Trophoblast cell (in vitro differentiated cells and primary cell): ENCODE data around the gene SPATA12.
A peak's percentile ranks its signal among the peaks of the same experiment; 100 is the strongest.

Experiments
- DNase-seq, 2 donors: peaks; one replicate each; pipeline ENCODE4 v3.0.0-alpha.2; 2016
- H2AFZ ChIP-seq: 2 replicates; pipeline ENCODE4 v1.6.1; 2013; ENCODE audit warnings: low read length, moderate library complexity, mild to moderate bottlenecking; ENCODE audit not compliant: insufficient read depth, poor library complexity
- H2AK5ac ChIP-seq: 2 replicates; pipeline ENCODE4 v1.6.1; 2013; ENCODE audit warnings: mild to moderate bottlenecking, low read length
- H2BK120ac ChIP-seq: 2 replicates; pipeline ENCODE4 v1.6.1; 2013; ENCODE audit warnings: low read length, mild to moderate bottlenecking, moderate library complexity; ENCODE audit not compliant: insufficient read depth, poor library complexity
- H2BK12ac ChIP-seq: 2 replicates; pipeline ENCODE4 v1.6.1; 2013; ENCODE audit warnings: mild to moderate bottlenecking, low read length, moderate library complexity
- H2BK5ac ChIP-seq: 2 replicates; pipeline ENCODE4 v1.6.1; 2013; ENCODE audit warnings: low read length, low read depth, moderate library complexity, mild to moderate bottlenecking; ENCODE audit not compliant: poor library complexity
- H3K14ac ChIP-seq: 2 replicates; pipeline ENCODE4 v1.6.1; 2013; ENCODE audit warnings: mild to moderate bottlenecking, low read length
- H3K18ac ChIP-seq: 2 replicates; pipeline ENCODE4 v1.6.1; 2013; ENCODE audit warnings: mild to moderate bottlenecking, low read length
- H3K23ac ChIP-seq: 2 replicates; pipeline ENCODE4 v1.6.1; 2013; ENCODE audit warnings: low read length
- H3K27ac ChIP-seq: 2 replicates; pipeline ENCODE4 v1.5.1; 2013; ENCODE audit warnings: low read depth, mild to moderate bottlenecking, inconsistent platforms, low read length, moderate library complexity
- H3K27me3 ChIP-seq: 2 replicates; pipeline ENCODE4 v1.6.1; 2013; ENCODE audit warnings: inconsistent platforms, mild to moderate bottlenecking, low read length, moderate library complexity; ENCODE audit not compliant: insufficient read depth
- H3K36me3 ChIP-seq, 2 experiments: 1 replicate in 1 of 2; 2 replicates in 1 of 2; pipeline ENCODE4 v1.6.1; 2013; ENCODE audit warnings: low read length in 2 of 2, mild to moderate bottlenecking in 2 of 2, moderate library complexity in 1 of 2; ENCODE audit not compliant: insufficient read depth in 2 of 2, control insufficient read depth in 1 of 2
- H3K4ac ChIP-seq: 2 replicates; pipeline ENCODE4 v1.6.1; 2013; ENCODE audit warnings: low read depth, mild to moderate bottlenecking, low read length, moderate library complexity
- H3K4me1 ChIP-seq, 2 experiments: 1 replicate in 1 of 2; 2 replicates in 1 of 2; pipeline ENCODE4 v1.6.1; 2013; ENCODE audit warnings: low read length in 2 of 2, mild to moderate bottlenecking in 2 of 2, moderate library complexity in 1 of 2; ENCODE audit not compliant: insufficient read depth in 2 of 2, control insufficient read depth in 1 of 2
- H3K4me2 ChIP-seq: 2 replicates; pipeline ENCODE4 v1.6.1; 2013; ENCODE audit warnings: inconsistent platforms, mild to moderate bottlenecking, low read length, moderate library complexity
- H3K4me3 ChIP-seq: 2 replicates; pipeline ENCODE4 v1.5.1; 2013; ENCODE audit warnings: mild to moderate bottlenecking, low read depth, low read length, inconsistent platforms
- H3K79me1 ChIP-seq: one replicate; pipeline ENCODE4 v1.6.1; 2013; ENCODE audit warnings: low read length
- H3K79me2 ChIP-seq: 2 replicates; pipeline ENCODE4 v1.6.1; 2013; ENCODE audit warnings: low read length, mild to moderate bottlenecking; ENCODE audit not compliant: control insufficient read depth, insufficient read depth, poor library complexity
- H3K9ac ChIP-seq: 2 replicates; pipeline ENCODE4 v1.6.1; 2013; ENCODE audit warnings: mild to moderate bottlenecking, low read length
- H3K9me3 ChIP-seq: 2 replicates; pipeline ENCODE4 v1.6.1; 2013; ENCODE audit warnings: low read depth, mild to moderate bottlenecking, control low read depth, inconsistent platforms, low read length; ENCODE audit not compliant: insufficient read depth
- H4K12ac ChIP-seq: 2 replicates; pipeline ENCODE4 v1.6.1; 2013; ENCODE audit warnings: low read depth, mild to moderate bottlenecking, low read length, moderate library complexity
- H4K8ac ChIP-seq: 2 replicates; pipeline ENCODE4 v1.6.1; 2013; ENCODE audit warnings: low read depth, mild to moderate bottlenecking, low read length, moderate library complexity
- H4K91ac ChIP-seq: one replicate; pipeline ENCODE4 v1.6.1; 2013; ENCODE audit warnings: low read depth, mild to moderate bottlenecking, low read length, moderate library complexity
- WGBS: extraction: QIAGEN DNeasy Blood & Tissue Kit; methylation state at CpG from one replicate; pipeline ENCODE4 v1.1.7; 2013; ENCODE audit warnings: missing lambda C conversion rate; ENCODE audit not compliant: insufficient read length, insufficient coverage; ENCODE audit errors: extremely low coverage; 5-methylcytosine and 5-hydroxymethylcytosine counted together

Gene SPATA12

DNA sequence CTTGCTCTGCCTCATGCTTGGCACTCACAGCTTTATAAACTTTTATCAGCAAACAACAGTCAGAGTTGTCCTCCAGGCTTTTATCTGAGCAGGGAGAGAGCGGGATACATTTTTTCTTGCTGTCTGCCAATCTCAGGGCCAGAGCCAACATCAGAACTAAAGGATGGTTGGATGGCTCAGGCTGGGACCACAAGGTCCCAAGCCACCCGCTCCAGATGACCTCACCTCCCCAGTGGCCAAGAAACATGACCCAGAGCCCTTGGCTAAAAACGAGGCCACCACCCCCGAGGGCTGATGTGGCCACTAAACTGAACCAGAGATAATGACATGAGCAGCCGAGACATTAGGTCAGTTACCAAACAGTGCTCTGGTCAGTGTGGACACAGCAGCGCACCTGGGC, 18.8 kb upstream of the SPATA12 start:
- H3K36me3 ChIP-seq = no peaks in the 10 kb centered on the region
- no CpG with 5 or more reads among the region's 6 CpGs for WGBS

DNA sequence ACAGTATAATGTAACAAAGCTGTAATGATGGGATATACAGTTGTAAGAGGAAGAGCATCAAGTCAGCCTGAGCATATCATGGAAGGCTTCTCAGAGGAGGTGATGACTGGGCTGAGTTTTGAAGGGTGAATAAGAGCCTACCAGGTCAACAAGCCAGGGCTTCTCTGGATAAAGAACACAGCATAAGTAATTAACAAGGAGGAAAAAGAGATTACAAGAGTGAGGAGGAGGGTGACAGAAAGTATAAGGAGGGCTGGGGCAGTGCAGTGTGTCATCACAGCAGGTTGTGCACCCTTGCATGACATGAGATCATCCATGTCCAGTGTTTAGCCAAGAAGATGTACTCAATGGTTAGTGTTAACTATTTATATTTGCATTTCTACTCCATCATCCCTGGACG, 16.9 kb upstream of the SPATA12 start:
- Histone ChIP-seq H2BK120ac (no peak overlapping the region), H3K27me3 (no peaks in the 10 kb centered on the region), H3K79me1 (peaks cover 1% of the 10 kb centered on the region), H3K36me3 (no peaks in the 10 kb centered on the region), H3K9ac (no peak overlapping the region), H3K27ac (no peak overlapping the region), H2BK12ac (no peak overlapping the region), H2AK5ac (no peak overlapping the region), H3K4me3 (no peak overlapping the region), H2BK5ac (no peak overlapping the region), H3K79me2 (no peaks in the 10 kb centered on the region), H3K23ac (no peak overlapping the region), H4K91ac (no peak overlapping the region), H4K8ac (no peak overlapping the region), H3K9me3 (peaks cover 2% of the 10 kb centered on the region), H2AFZ (no peak overlapping the region), H3K14ac (no peak overlapping the region), H3K4ac (no peak overlapping the region), H3K4me1 (peaks cover 12 to 13% of the 10 kb centered on the region in 2 experiments), H3K4me2 (no peak overlapping the region), H3K18ac (no peak overlapping the region), H4K12ac (no peak overlapping the region)
- WGBS = no CpG with 5 or more reads among the region's 1 CpG
- DNase-seq = no peak

More for the DNA sequence above, 18.8 kb upstream of the SPATA12 start:
- no peak overlapping the region for H4K91ac ChIP-seq
- no peak overlapping the region for H3K4me3 ChIP-seq
- no peak overlapping the region for H3K4ac ChIP-seq
- no peak overlapping the region for H3K9ac ChIP-seq
- no peaks in the 10 kb centered on the region for H3K9me3 ChIP-seq
- H3K18ac ChIP-seq = no peak overlapping the region
- no peak overlapping the region for H3K14ac ChIP-seq
- no peaks in the 10 kb centered on the region for H3K79me2 ChIP-seq
- peaks cover 9 to 10% of the 10 kb centered on the region in 2 experiments for H3K4me1 ChIP-seq
- H2BK12ac ChIP-seq = no peak overlapping the region
- no peak overlapping the region for H4K8ac ChIP-seq
- no peak overlapping the region for H2BK5ac ChIP-seq
- H3K4me2 ChIP-seq = no peak overlapping the region
- no peak overlapping the region for H2BK120ac ChIP-seq
- DNase-seq = no peak
- no peak overlapping the region for H4K12ac ChIP-seq
- no peak overlapping the region for H2AK5ac ChIP-seq
- H3K79me1 ChIP-seq = peaks cover 1% of the 10 kb centered on the region
- no peak overlapping the region for H2AFZ ChIP-seq
- no peak overlapping the region for H3K23ac ChIP-seq
- H3K27ac ChIP-seq = no peak overlapping the region
- no peaks in the 10 kb centered on the region for H3K27me3 ChIP-seq

DNA sequence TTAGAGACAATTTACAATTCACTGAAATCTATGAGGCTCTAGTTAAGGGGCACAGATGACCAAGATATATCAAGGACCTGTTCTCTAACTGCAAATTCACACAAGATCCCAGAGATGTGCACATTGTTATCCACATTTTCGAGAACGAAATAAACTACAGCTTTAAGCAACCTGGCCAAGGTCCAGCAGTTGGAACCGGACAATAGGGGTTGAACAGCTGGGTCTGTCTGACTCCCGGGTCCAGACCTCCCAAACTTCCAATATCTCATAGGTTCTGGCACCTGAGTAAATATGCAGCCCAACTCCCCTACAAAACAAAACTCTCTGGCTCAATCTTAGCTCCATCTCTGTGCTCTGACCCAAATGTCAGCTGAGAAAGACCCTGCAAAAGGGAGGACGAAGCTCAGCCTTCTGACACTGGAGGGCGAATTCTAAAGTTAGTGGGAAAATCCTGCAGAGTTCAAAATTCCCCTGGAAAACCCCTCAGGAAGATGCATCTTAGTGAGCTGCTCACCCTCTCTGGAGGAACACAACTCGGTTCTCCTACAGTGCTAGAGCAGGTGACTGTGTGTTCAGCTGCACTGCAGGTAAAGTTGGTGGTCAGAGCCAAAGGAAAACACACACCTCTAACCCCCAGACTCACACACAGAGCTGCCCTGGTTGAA, 14.2 kb upstream of the SPATA12 start:
- WGBS = no CpG with 5 or more reads among the region's 7 CpGs
- Histone ChIP-seq H3K9ac (no peak overlapping the region), H3K9me3 (peaks cover 2% of the 10 kb centered on the region), H2AK5ac (no peak overlapping the region), H2BK120ac (no peak overlapping the region), H3K79me2 (no peaks in the 10 kb centered on the region), H4K12ac (no peak overlapping the region), H3K4me2 (no peak overlapping the region), H2BK5ac (no peak overlapping the region), H3K4me1 (peaks cover 3 to 5% of the 10 kb centered on the region in 2 experiments), H3K27me3 (no peaks in the 10 kb centered on the region), H3K23ac (no peak overlapping the region), H3K36me3 (no peaks in the 10 kb centered on the region), H3K27ac (no peak overlapping the region), H3K14ac (no peak overlapping the region), H2BK12ac (no peak overlapping the region), H4K8ac (no peak overlapping the region), H3K4ac (no peak overlapping the region), H4K91ac (no peak overlapping the region), H3K18ac (no peak overlapping the region), H2AFZ (no peak overlapping the region), H3K79me1 (no peaks in the 10 kb centered on the region), H3K4me3 (no peak overlapping the region)
- no peak for DNase-seq

DNA sequence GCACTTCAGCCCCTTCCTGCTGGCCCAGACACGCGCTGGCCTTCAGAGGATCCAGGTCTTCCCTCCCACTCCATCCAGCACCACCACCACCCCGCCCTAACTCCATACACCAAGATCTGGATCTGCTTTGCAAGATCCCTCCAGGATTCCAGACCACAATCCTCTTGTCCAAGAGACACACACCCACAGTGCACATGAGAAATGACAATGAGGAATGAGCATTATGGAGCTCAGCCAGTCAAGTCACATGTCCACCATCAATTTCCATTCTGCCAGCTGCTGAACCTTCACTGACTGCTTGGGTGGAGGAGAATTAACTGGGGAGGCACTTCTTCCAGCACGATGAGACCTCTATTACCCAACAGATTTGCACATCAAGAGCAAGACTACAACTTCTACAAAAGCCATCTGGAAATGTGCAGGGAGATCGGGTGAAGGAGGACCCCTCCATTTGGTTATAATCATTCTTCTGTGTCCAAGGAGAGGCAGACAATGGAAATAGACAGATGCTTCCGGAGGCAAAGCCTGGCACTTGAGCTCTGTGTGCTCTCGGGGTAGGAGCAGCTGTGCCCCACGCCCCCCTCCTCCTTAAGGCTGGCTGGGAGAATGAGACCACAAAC, 12.3 kb upstream of the SPATA12 start:
- no peak overlapping the region for H4K91ac ChIP-seq
- H4K12ac ChIP-seq = no peak overlapping the region
- DNase-seq = peak; percentile 27 to 45
- no peak overlapping the region for H3K4me3 ChIP-seq
- H3K9me3 ChIP-seq = peaks cover 2% of the 10 kb centered on the region
- H3K18ac ChIP-seq = no peak overlapping the region
- H3K79me1 ChIP-seq = no peaks in the 10 kb centered on the region
- no peak overlapping the region for H2AK5ac ChIP-seq
- no peaks in the 10 kb centered on the region for H3K27me3 ChIP-seq
- no CpG with 5 or more reads among the region's 8 CpGs for WGBS
- no peak overlapping the region for H3K4me2 ChIP-seq
- H2BK120ac ChIP-seq = no peak overlapping the region
- H3K79me2 ChIP-seq = no peaks in the 10 kb centered on the region
- no peak overlapping the region for H3K14ac ChIP-seq
- no peak overlapping the region for H2BK12ac ChIP-seq
- H3K23ac ChIP-seq = no peak overlapping the region
- H4K8ac ChIP-seq = no peak overlapping the region
- H3K4ac ChIP-seq = no peak overlapping the region
- no peak overlapping the region for H3K9ac ChIP-seq
- no peak overlapping the region for H2AFZ ChIP-seq
- H3K4me1 ChIP-seq = peaks cover 3 to 9% of the 10 kb centered on the region in 2 experiments
- no peak overlapping the region for H3K27ac ChIP-seq
- H3K36me3 ChIP-seq = no peaks in the 10 kb centered on the region
- no peak overlapping the region for H2BK5ac ChIP-seq
